ENCODE measurements around the gene PIEZO1.
"Not testable (repeated sequence)": the region's sequence is repeated elsewhere in the genome, so short reads cannot be mapped to it uniquely, and the experiment has no call there.

Gene PIEZO1

GRCh38 chr16:88685156-88686061 lies 99.6 kb downstream of the PIEZO1 start:
- peak; percentile 74 to 78 for DNase-seq

- DNase-seq: no peak
Measured at GRCh38 chr16:88684569-88685155, 100.4 kb downstream of the PIEZO1 start.

GRCh38 chr16:88681709-88682451 lies 103.1 kb downstream of the PIEZO1 start:
- DNase-seq: peak; percentile 72 to 75

- peak; percentile 57 to 66 for DNase-seq
Measured at GRCh38 chr16:88681084-88681680, 103.8 kb downstream of the PIEZO1 start.

DNA sequence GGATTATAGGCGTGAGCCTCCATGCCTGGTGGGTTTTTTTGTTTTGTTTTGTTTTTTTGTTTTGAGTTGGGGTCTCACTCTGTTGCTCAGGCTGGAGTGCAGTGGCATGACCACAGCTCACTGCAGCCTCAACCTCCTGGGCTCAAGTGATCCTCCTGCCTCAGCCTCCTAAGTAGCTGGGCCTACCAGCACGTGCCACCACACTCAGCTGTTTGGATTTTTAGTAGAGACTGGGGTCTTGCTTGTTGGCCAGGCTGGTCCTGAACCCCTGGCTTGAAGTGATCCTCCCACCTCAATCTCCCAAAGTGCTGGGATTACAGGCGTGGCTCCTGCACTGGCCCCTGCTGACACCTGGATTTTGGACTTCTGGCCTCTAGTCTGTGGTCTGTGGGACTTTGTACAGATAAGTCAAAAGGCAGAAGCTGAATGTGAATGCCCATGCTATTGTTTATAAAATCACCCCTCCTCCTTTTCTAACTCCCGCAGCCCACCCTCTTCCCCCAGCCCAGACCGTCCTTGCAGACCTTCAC lies 104.4 kb downstream of the PIEZO1 start:
- DNase-seq: no peak

GRCh38 chr16:88678224-88678979 lies 106.6 kb downstream of the PIEZO1 start:
- DNase-seq: no peak

GRCh38 chr16:88677721-88678120 lies 107.3 kb downstream of the PIEZO1 start:
- DNase-seq: no peak

DNA sequence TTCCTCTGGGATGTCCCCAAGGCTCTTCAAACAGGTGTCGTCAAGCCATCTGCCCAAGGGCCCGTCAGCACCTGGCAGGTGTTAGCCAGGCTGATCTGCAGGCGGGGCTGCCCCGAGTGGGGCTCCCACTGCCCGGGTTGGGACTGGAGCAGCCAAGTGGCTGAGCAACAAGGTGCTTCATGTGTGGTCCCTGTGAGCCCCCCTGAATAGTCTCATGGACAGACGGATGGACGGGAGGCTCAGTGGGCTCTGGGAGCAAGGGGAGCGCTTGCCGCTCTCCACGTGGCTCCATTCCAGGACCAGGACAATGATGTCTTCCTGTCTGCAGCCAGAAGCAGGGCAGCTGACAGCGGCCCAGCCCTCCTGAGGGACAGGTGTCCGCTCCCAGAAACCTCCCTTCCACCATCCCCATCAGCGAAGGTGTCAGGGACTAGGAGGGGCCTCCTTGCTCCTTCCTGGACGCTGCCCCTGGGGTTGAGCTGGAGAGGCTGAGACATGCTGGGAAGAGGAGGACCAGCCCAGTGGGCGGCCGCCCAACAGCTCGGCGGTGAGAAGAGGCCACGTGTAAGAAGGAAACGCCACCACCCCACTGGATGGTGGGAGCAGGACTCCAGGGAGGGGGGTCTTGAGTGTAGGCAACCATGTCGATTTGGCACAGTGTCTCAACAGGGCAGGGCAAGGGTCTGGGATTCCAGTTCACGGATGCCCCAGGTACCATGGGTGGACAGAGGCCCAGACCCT lies 108.3 kb downstream of the PIEZO1 start:
- no peak for DNase-seq

DNA sequence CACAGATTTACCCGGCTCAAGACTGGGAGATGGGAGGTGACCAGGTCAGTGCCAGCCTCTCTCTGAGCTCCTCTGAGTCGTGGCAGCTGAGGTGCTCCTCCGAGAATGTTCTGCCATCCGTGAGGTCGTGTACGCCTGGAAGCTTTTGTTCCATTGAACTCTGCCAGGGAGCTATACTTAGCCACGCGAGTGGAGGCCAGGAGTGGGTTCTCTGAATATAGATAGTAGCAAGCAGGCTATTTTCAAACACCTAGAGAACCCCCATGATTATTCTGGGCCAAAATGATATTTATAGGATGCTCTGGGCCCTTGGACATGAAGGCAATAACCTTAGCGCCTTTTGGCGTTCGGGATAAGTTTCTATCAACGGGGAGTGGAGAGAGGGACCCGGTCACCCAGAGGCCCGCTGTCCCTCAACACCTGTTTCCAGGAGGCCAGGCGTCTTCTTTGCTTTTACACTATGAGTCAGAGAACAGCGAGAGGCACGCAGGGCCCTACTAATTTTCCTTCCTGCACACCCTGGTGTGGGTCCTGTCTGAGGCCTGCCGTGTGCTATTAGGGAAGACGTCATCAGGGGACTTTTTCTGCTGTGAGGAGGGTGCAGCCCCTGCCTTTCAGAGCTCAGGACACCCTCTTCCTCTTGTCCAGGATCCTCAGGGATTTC lies 111.2 kb downstream of the PIEZO1 start:
- no peak for DNase-seq

GRCh38 chr16:88672776-88673175 lies 112.2 kb downstream of the PIEZO1 start:
- DNase-seq: no peak

DNA sequence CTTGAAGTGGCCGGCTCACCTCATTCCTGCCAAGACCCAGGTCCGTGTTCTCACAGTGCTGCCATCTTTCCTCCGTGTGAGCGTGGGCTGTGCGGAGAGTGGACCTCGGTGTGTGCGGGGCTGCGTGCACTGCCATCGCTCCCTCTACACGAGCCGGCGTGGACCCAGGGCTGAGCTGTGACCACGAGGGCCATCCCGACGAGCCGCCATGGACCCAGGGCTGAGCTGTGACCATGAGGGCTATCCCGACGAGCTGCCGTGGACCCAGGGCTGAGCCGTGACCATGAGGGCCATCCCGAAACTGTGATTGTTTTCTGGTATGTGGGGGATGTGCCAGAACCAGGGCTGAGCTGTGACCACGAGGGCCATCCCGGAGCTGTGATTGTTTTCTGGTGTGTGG lies 113.2 kb downstream of the PIEZO1 start:
- no peak for DNase-seq

- no peak for DNase-seq
Measured at GRCh38 chr16:88669980-88670379, 115.0 kb downstream of the PIEZO1 start.

- DNase-seq: not testable (repeated sequence)
Measured at GRCh38 chr16:88669493-88669892, 115.5 kb downstream of the PIEZO1 start.

DNA sequence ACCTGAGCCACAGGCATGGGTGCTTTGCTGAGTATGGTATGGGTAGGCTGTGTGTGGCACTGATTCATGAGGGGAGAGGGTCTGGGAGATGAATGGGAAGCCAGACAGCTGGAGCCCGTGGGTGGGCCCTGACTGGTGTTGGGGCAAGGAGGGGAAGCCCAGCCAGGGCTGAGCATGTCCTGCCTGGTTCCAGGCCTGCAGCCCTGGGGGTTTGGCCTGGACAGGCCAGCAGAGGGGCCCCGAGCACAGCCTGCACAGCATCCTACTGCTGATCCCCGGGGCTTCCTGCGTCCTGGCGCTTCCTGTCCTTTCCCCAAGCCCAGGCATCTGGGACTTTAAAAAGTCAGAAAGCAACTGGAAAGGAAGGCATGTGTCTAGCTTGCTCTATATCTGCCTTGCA lies 117.6 kb downstream of the PIEZO1 start:
- no peak for DNase-seq

- DNase-seq: no peak
Measured at GRCh38 chr16:88665570-88665969, 119.5 kb downstream of the PIEZO1 start.

All from stimulated activated CD4-positive, alpha-beta T cell treated with anti-CD3 and anti-CD28 coated beads, Interleukin-2, amount 100 ng/mL, for 24 hours (primary cell).